Measurements from ENCODE around the gene MYEF2. TPM values are rescaled to one million over a fixed set of nuclear protein-coding genes. Genes with fewer than 3 reads are reported as not detected.

Gene MYEF2
- total and polyA plus RNA-seq, 2 of the 8 experiments (the other 6 are each of a cell fraction or from before 2014, with no cell fraction given) = 18.9 to 79.2 TPM

- ChIA-PET POLR2A (ENCODE audit: partially characterized antibody) (no interaction called here), CTCF (ENCODE audit: partially characterized antibody) (interaction anchor here (0.9 to 1.1 kb wide), 2 partner anchors 10 to 100 kb away, joined by 3 to 5 read pairs; no protein-coding TSS in a partner anchor)
- Histone ChIP-seq H3K27me3 (replicated peaks in 1 of 4; ENCODE audit: control insufficient read depth in 3 of 4, extremely low read depth in 1 of 4, insufficient read depth in 3 of 4, low read length in 3 of 4) (no peaks in the 10 kb centered on the region), H2AK5ac (ENCODE audit: low read depth, low read length) (no peak overlapping the region), H3K4me2 (ENCODE audit: insufficient read depth in 1 of 2, low read depth in 2 of 2, low read length in 2 of 2) (no peak overlapping the region), H3K27ac (ENCODE audit: low read depth, low read length) (no peak overlapping the region), H3K79me1 (ENCODE audit: low read depth, low read length) (no peaks in the 10 kb centered on the region), H3K4me3 (ENCODE audit: extremely low read depth in 1 of 4, insufficient read depth in 2 of 4, low read depth in 3 of 4, low read length in 4 of 4) (no peak overlapping the region), H3K79me2 (ENCODE audit: control insufficient read depth in 1 of 2, insufficient read depth in 2 of 2, low read length in 2 of 2) (no peaks in the 10 kb centered on the region), H3K18ac (ENCODE audit: extremely low read depth, low read length) (no peak overlapping the region), H4K20me1 (replicated peaks in 1 of 2; ENCODE audit: control insufficient read depth in 1 of 2, insufficient read depth in 2 of 2, low read length in 2 of 2) (no peaks in the 10 kb centered on the region), H4K8ac (ENCODE audit: extremely low read depth, insufficient read depth, low read length) (no peak overlapping the region), H3K4ac (replicated peaks; ENCODE audit: insufficient read length, low read depth, low read length) (no peak overlapping the region), H3K9ac (replicated peaks in 1 of 4; ENCODE audit: extremely low read depth in 1 of 4, low read depth in 3 of 4, low read length in 3 of 4) (no peak overlapping the region), H3K9me3 (ENCODE audit: insufficient read depth in 2 of 2, low read depth in 1 of 2, low read length in 1 of 2) (peaks cover 14 to 15% of the 10 kb centered on the region in 2 experiments; a peak in 3 of 4 replicates), H3K23me2 (ENCODE audit: low read depth, low read length) (no peaks in the 10 kb centered on the region), H2BK120ac (replicated peaks; ENCODE audit: low read depth, low read length) (no peak overlapping the region), H3K56ac (replicated peaks; ENCODE audit: insufficient read length, low read depth, low read length) (no peak overlapping the region), H3K36me3 (ENCODE audit: control insufficient read depth in 2 of 4, insufficient read depth in 4 of 4, low read length in 3 of 4) (no peaks in the 10 kb centered on the region), H2BK15ac (ENCODE audit: low read length) (no peak overlapping the region), H2AFZ (ENCODE audit: low read length) (no peak overlapping the region), H2BK5ac (ENCODE audit: low read depth, low read length) (no peak overlapping the region), H4K91ac (replicated peaks; ENCODE audit: insufficient read length, low read length) (no peak overlapping the region), H3K23ac (ENCODE audit: insufficient read length) (no peak overlapping the region), H2BK20ac (ENCODE audit: low read length) (no peak overlapping the region), H3K14ac (ENCODE audit: insufficient read length) (no peak overlapping the region), H2BK12ac (ENCODE audit: low read depth, low read length) (no peak overlapping the region), H4K5ac (ENCODE audit: insufficient read length, low read depth, low read length) (no peak overlapping the region), H3K4me1 (replicated peaks in 1 of 4; ENCODE audit: control insufficient read depth in 3 of 4, insufficient read depth in 4 of 4, low read length in 3 of 4) (no peaks in the 10 kb centered on the region)
- WGBS, 2 experiments (ENCODE audit: extremely low coverage in 1 of 2, insufficient coverage in 1 of 2, insufficient read length in 1 of 2, insufficient replicate concordance in 2 of 2, low coverage in 1 of 2, low lambda C conversion rate in 2 of 2, missing lambda C conversion rate in 1 of 2) = 86% methylated on average over 3 of the region's 3 CpGs; no CpG with 5 or more reads in 1 of the 2 experiments
- TF ChIP-seq EP300 (IDR thresholded peaks at IDR 0.05; ENCODE audit: borderline replicate concordance in 1 of 2, low read depth in 2 of 2, low read length in 2 of 2) = no peak
- TF ChIP-seq HDAC2 (IDR thresholded peaks at IDR 0.05; ENCODE audit: borderline replicate concordance in 1 of 2, low read depth in 2 of 2, low read length in 2 of 2) = no peak
- no peak for TF ChIP-seq ATF3 (IDR thresholded peaks at IDR 0.05; ENCODE audit: insufficient read depth, low read depth, low read length)
- TF ChIP-seq SP4 (IDR thresholded peaks at IDR 0.05; ENCODE audit: low read length) = no peak
- no peak for TF ChIP-seq GABPA (IDR thresholded peaks at IDR 0.05; ENCODE audit: borderline replicate concordance, insufficient read depth, low read length)
- TF ChIP-seq SRF (IDR thresholded peaks at IDR 0.05; ENCODE audit: low read depth, low read length) = no peak
- TF ChIP-seq CHD1 (IDR thresholded peaks at IDR 0.05; ENCODE audit: low read depth, low read length) = no peak
- DNase-seq (ENCODE audit: low read depth in 1 of 2, low spot score in 2 of 2) (no peak), FAIRE-seq (no peak)
Observed at GRCh38 chr15:48087844-48088243, 90.3 kb downstream of the MYEF2 start.
